ENCODE data around the gene RAB12.

RAB12 gene

DNA sequence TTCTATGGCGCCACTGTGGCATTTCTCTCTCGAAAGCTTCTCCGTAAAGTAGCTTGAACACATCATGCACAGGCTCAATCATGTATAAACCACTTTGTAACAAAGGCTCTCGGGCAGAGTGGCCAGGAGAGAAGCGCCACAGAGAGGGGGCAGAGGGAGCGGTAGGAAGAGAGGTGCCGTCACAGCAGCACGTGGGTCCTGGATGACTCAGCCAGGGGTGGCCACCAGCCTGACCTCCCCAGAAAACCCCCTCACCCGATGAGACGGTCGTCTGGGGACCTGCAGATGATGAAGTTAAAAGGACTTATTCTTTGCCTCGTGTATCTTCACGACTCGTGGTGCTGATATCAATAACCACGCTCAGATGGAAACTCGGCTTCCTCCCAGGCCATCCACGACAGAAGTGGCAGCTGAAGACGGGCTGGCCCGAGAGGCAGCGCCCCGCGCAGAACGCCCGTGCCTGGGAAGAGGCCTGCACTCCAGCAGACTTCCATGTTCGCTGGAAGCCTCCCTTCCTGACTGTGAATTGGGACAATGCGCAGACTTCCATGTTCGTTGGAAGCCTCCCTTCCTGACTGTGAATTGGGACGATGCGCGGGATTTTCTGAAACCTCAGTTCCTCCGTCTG is 49.7 kb downstream of the RAB12 start:
- H3K36me3 ChIP-seq (ENCODE audit: control insufficient read depth in 2 of 2, insufficient read depth in 1 of 2, low read length in 2 of 2): no peaks in the 10 kb centered on the region
- TF ChIP-seq ZNF148 (tag by site-specific recombination; IDR thresholded peaks at IDR 0.05; ENCODE audit: borderline replicate concordance): no peak
- no peak for TF ChIP-seq ZNF37A (tag by site-specific recombination; IDR thresholded peaks at IDR 0.05)
- TF ChIP-seq ZNF18 (tag by site-specific recombination; IDR thresholded peaks at IDR 0.05): no peak
- TF ChIP-seq ZNF555 (tag by site-specific recombination; conservative IDR thresholded peaks at IDR 0.05): no peak
- TF ChIP-seq KLF9 (tag by site-specific recombination; IDR thresholded peaks at IDR 0.05; ENCODE audit: low read depth): no peak
- TF ChIP-seq ZNF785 (tag by site-specific recombination; IDR thresholded peaks at IDR 0.05): no peak
- TF ChIP-seq, protein P1, sequence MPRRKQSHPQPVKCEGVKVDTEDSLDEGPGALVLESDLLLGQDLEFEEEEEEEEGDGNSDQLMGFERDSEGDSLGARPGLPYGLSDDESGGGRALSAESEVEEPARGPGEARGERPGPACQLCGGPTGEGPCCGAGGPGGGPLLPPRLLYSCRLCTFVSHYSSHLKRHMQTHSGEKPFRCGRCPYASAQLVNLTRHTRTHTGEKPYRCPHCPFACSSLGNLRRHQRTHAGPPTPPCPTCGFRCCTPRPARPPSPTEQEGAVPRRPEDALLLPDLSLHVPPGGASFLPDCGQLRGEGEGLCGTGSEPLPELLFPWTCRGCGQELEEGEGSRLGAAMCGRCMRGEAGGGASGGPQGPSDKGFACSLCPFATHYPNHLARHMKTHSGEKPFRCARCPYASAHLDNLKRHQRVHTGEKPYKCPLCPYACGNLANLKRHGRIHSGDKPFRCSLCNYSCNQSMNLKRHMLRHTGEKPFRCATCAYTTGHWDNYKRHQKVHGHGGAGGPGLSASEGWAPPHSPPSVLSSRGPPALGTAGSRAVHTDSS (tag by site-specific recombination; IDR thresholded peaks at IDR 0.05): no peak
- no peak for TF ChIP-seq PRDM2 (tag by site-specific recombination; IDR thresholded peaks at IDR 0.05; ENCODE audit: borderline replicate concordance)
- H3K27ac ChIP-seq (ENCODE audit: extremely low read depth, low read depth, low read length): no peak overlapping the region
- no peaks in the 10 kb centered on the region for H3K9me3 ChIP-seq (ENCODE audit: control insufficient read depth, insufficient read depth, low read depth, low read length)
- POLR2A ChIA-PET: no interaction called here
- peaks cover 3% of the 10 kb centered on the region; the same call in 1 of the 2 replicates for H3K4me1 ChIP-seq (ENCODE audit: control insufficient read depth, insufficient read depth, low read length)
- H3K4me3 ChIP-seq (ENCODE audit: low read depth, low read length): no peak overlapping the region
- CTCF ChIA-PET: interaction anchor here (0.7 to 7.0 kb wide), 4 partner anchors 37 to 330 kb away, joined by 3 to 98 read pairs (median 12); no protein-coding TSS in a partner anchor

GRCh38 chr18:8659609-8660242 is 50.5 kb downstream of the RAB12 start:
- H3K36me3 ChIP-seq (ENCODE audit: control insufficient read depth in 2 of 2, insufficient read depth in 1 of 2, low read length in 2 of 2): no peaks in the 10 kb centered on the region
- H3K9me3 ChIP-seq (ENCODE audit: control insufficient read depth, insufficient read depth, low read depth, low read length): no peaks in the 10 kb centered on the region
- no peak overlapping the region for H3K4me3 ChIP-seq (ENCODE audit: low read depth, low read length)
- H3K4me1 ChIP-seq (ENCODE audit: control insufficient read depth, insufficient read depth, low read length): peaks cover 3% of the 10 kb centered on the region; the same call in 1 of the 2 replicates
- CTCF ChIA-PET: interaction anchor here (0.5 to 3.3 kb wide), 6 partner anchors 16 to 525 kb away, joined by 3 to 14 read pairs (median 6); no protein-coding TSS in a partner anchor
- no peak overlapping the region for H3K27ac ChIP-seq (ENCODE audit: extremely low read depth, low read depth, low read length)
- POLR2A ChIA-PET: no interaction called here
- TF ChIP-seq ZNF324 (tag by site-specific recombination; IDR thresholded peaks at IDR 0.05) (no peak), ZNF175 (tag by site-specific recombination; IDR thresholded peaks at IDR 0.05) (no peak), ZNF645 (tag by site-specific recombination; IDR thresholded peaks at IDR 0.05) (no peak), ZNF366 (tag by site-specific recombination; conservative IDR thresholded peaks at IDR 0.05) (no peak), ZNF23 (tag by site-specific recombination; IDR thresholded peaks at IDR 0.05; ENCODE audit: borderline replicate concordance) (no peak), ZNF560 (tag by site-specific recombination; IDR thresholded peaks at IDR 0.05; ENCODE audit: borderline replicate concordance) (no peak), HOXC10 (CRISPR knock-in tag; IDR thresholded peaks at IDR 0.05) (no peak), ZNF423 (tag by site-specific recombination; IDR thresholded peaks at IDR 0.05) (no peak), EGR2 (tag by site-specific recombination; IDR thresholded peaks at IDR 0.05; ENCODE audit: low read depth) (no peak)
- TF ChIP-seq, protein P2, sequence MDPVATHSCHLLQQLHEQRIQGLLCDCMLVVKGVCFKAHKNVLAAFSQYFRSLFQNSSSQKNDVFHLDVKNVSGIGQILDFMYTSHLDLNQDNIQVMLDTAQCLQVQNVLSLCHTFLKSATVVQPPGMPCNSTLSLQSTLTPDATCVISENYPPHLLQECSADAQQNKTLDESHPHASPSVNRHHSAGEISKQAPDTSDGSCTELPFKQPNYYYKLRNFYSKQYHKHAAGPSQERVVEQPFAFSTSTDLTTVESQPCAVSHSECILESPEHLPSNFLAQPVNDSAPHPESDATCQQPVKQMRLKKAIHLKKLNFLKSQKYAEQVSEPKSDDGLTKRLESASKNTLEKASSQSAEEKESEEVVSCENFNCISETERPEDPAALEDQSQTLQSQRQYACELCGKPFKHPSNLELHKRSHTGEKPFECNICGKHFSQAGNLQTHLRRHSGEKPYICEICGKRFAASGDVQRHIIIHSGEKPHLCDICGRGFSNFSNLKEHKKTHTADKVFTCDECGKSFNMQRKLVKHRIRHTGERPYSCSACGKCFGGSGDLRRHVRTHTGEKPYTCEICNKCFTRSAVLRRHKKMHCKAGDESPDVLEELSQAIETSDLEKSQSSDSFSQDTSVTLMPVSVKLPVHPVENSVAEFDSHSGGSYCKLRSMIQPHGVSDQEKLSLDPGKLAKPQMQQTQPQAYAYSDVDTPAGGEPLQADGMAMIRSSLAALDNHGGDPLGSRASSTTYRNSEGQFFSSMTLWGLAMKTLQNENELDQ (tag by site-specific recombination; IDR thresholded peaks at IDR 0.05; ENCODE audit: low read depth): no peak
